PC-9 (cell line): Measurements from ENCODE around the gene MAN1C1. TPM values are rescaled to one million over a fixed set of nuclear protein-coding genes. Genes with fewer than 3 reads are reported as not detected.

Experiments used
- BruUV-seq: library from RNA; stranded (reverse); fragments of 400-500 nt; replicated peaks from 2 replicates; lab custom pipeline; 2021; lab: Mats Ljungman, UMichigan
- CTCF ChIA-PET: fragments of 300-600 bp; sonication (Branson Sonifier 250); formaldehyde crosslinking; loops from one replicate; lab custom pipeline; 2022; ENCODE audit warnings: antibody characterized with exemption; lab: Charles Lee
- POLR2A ChIA-PET: fragments of 300-600 bp; sonication (Branson Sonifier 250); formaldehyde crosslinking; loops from one replicate; lab custom pipeline; 2022; ENCODE audit warnings: antibody characterized with exemption; ENCODE audit not compliant: unreplicated experiment; lab: Charles Lee
- DNase-seq, 2 experiments: peaks; one replicate each; pipeline versions ENCODE4 v3.0.0 to v3.0.0-alpha.2; 2015 to 2022; ENCODE audit warnings: mixed read lengths in 1 of 2
- H2AFZ ChIP-seq: fragments of 200-600 bp; sonication (generic); 2 replicates; pipeline ENCODE4 v1.8.1; 2017; ENCODE audit warnings: antibody characterized with exemption
- H3F3A ChIP-seq: fragments of 200-600 bp; sonication (generic); 2 replicates; pipeline ENCODE4 v1.8.1; 2017; ENCODE audit warnings: antibody characterized with exemption, mild to moderate bottlenecking, low read depth; ENCODE audit not compliant: insufficient read depth
- H3K27ac ChIP-seq: fragments of 200-600 bp; sonication (generic); 2 replicates; pipeline ENCODE4 v1.6.1; 2016; ENCODE audit warnings: mixed run types
- H3K27me3 ChIP-seq: fragments of 200-600 bp; sonication (generic); 2 replicates; pipeline ENCODE4 v1.6.1; 2016; ENCODE audit warnings: low read depth, mixed run types; ENCODE audit not compliant: insufficient read depth
- H3K36me3 ChIP-seq: fragments of 200-600 bp; sonication (generic); 2 replicates; pipeline ENCODE4 v1.6.1; 2016; ENCODE audit warnings: low read depth, mixed run types
- H3K4me1 ChIP-seq: fragments of 200-600 bp; sonication (generic); replicated peaks from 2 replicates; pipeline ENCODE4 v1.6.1; 2016; ENCODE audit warnings: mixed run types; ENCODE audit not compliant: insufficient read depth
- H3K4me2 ChIP-seq: fragments of 200-600 bp; sonication (generic); 2 replicates; pipeline ENCODE4 v1.6.1; 2017; ENCODE audit warnings: mixed run types
- H3K4me3 ChIP-seq: fragments of 200-600 bp; sonication (generic); 2 replicates; pipeline ENCODE4 v1.6.1; 2016; ENCODE audit warnings: mixed run types
- H3K79me2 ChIP-seq: fragments of 200-600 bp; sonication (generic); 2 replicates; pipeline ENCODE4 v1.6.1; 2017; ENCODE audit warnings: low read depth, mixed run types
- H3K9me2 ChIP-seq: fragments of 200-600 bp; sonication (generic); 2 replicates; pipeline ENCODE4 v1.8.1; 2017; ENCODE audit warnings: mild to moderate bottlenecking; ENCODE audit not compliant: insufficient read depth
- H3K9me3 ChIP-seq: fragments of 200-600 bp; sonication (generic); 2 replicates; pipeline ENCODE4 v1.8.1; 2016; ENCODE audit warnings: low read depth; ENCODE audit not compliant: insufficient read depth
- H4K20me1 ChIP-seq: fragments of 200-600 bp; sonication (generic); 2 replicates; pipeline ENCODE4 v1.8.1; 2017; ENCODE audit not compliant: insufficient read depth
- EZH2 ChIP-seq: fragments of 200-600 bp; sonication (generic); IDR thresholded peaks from 2 replicates; pipeline ENCODE4 v1.8.0; 2017; ENCODE audit warnings: antibody characterized with exemption, low read depth
- intact Hi-C: fragments of 100-400 bp; cut with micrococcal nuclease; formaldehyde crosslinking; loops from one replicate; pipeline ENCODE4 v1.10.0; 2022; ENCODE audit not compliant: unreplicated experiment
- total RNA-seq: library from RNA; stranded (reverse); gene quantifications from 2 replicates; pipeline ENCODE4 v1.2.3, GENCODE V29; 2021
- TF ChIP-seq, protein P1 (sequence below): fragments of 200-600 bp; sonication (generic); conservative IDR thresholded peaks from 2 replicates; pipeline ENCODE4 v1.6.1; 2017; ENCODE audit warnings: mixed run types, antibody characterized with exemption, mild to moderate bottlenecking, moderate library complexity

Gene MAN1C1
- total RNA-seq, 1 experiment from 2014 or later, result 0.41 TPM

DNA sequence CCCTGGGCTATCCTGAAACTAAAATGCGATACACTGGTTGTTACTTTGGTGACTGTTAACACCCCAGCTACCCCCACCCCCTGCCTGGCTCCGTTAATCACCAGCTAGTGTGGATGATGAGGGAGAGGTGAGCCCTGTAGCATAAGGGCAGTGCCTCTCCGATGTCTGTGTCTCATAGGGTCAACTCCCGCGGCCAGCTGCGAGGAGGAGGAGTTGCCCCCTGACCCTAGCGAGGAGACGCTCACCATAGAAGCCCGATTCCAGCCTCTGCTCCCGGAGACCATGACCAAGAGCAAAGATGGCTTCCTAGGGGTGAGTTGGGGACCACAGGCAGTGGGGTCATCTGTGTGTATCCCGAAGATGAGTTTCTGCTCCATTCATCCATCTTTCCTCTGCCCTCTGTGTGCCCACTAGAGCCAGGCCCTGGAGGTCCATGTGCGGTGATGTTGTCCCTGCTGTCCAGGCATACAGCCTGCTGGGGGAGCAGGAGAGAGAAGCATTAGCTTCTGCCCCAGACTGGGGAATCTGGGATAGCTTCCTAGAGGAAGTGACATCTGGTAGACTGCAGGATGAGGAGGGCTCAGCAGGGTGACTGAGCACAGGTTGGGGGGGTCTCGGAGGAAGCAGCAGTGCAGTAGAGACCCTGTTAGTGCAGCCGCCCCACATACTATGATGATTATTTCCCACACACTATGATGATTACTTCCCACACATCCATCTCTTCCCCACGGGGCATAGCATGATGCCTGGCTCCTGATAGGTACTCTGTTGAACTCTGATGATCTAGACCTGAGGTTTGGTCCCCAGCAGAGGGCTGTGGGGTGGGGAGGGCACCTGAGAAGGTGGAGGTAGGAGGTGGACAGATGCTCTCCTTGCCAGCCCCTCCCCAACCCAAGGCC, 188.6 kb downstream of the MAN1C1 start:
- no peak overlapping the region for H2AFZ ChIP-seq
- no peaks in the 10 kb centered on the region for H3F3A ChIP-seq
- H3K27ac ChIP-seq, result no peak overlapping the region
- H3K4me1 ChIP-seq, result no peaks in the 10 kb centered on the region
- no peaks in the 10 kb centered on the region for H3K27me3 ChIP-seq
- CTCF ChIA-PET, result no interaction called here
- no peaks in the 10 kb centered on the region for H3K9me2 ChIP-seq
- no peak for TF ChIP-seq EZH2
- TF ChIP-seq, protein P1, sequence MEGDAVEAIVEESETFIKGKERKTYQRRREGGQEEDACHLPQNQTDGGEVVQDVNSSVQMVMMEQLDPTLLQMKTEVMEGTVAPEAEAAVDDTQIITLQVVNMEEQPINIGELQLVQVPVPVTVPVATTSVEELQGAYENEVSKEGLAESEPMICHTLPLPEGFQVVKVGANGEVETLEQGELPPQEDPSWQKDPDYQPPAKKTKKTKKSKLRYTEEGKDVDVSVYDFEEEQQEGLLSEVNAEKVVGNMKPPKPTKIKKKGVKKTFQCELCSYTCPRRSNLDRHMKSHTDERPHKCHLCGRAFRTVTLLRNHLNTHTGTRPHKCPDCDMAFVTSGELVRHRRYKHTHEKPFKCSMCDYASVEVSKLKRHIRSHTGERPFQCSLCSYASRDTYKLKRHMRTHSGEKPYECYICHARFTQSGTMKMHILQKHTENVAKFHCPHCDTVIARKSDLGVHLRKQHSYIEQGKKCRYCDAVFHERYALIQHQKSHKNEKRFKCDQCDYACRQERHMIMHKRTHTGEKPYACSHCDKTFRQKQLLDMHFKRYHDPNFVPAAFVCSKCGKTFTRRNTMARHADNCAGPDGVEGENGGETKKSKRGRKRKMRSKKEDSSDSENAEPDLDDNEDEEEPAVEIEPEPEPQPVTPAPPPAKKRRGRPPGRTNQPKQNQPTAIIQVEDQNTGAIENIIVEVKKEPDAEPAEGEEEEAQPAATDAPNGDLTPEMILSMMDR, result no peak
- H3K4me2 ChIP-seq, result no peak overlapping the region
- intact Hi-C loops, result no loop called here
- H4K20me1 ChIP-seq, result no peaks in the 10 kb centered on the region
- no peak for DNase-seq
- POLR2A ChIA-PET, result interaction anchor here (0.6 kb wide), 1 partner anchor 660 kb away, joined by 3 read pairs; no protein-coding TSS in a partner anchor
- no peaks in the 10 kb centered on the region for H3K36me3 ChIP-seq
- BruUV-seq, result no TSS peak
- H3K4me3 ChIP-seq, result no peak overlapping the region
- no peaks in the 10 kb centered on the region for H3K79me2 ChIP-seq
- no peaks in the 10 kb centered on the region for H3K9me3 ChIP-seq

DNA sequence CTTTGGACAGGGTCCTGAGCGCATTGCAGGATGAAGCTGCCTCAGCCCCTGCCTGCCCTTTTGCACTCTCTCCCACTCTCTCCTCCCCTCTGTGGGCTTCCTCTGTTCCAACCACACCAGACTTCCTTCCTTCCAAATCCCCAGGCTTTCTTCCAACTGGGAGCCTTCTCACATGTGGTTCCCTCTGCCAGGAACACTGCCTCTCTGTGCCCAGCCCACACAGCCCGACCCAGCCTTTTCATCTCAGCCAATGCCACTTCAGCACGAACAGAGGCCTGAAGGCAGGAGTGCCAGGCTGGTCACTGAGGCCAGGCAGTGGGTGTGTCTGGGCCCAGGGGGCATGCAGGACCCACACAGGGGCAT, 189.3 kb downstream of the MAN1C1 start:
- no peak overlapping the region for H2AFZ ChIP-seq
- H3K4me2 ChIP-seq, result no peak overlapping the region
- no peaks in the 10 kb centered on the region for H3F3A ChIP-seq
- intact Hi-C loops, result no loop called here
- no peaks in the 10 kb centered on the region for H3K36me3 ChIP-seq
- H3K9me2 ChIP-seq, result no peaks in the 10 kb centered on the region
- no peak overlapping the region for H3K4me3 ChIP-seq
- H3K79me2 ChIP-seq, result no peaks in the 10 kb centered on the region
- H3K9me3 ChIP-seq, result no peaks in the 10 kb centered on the region
- POLR2A ChIA-PET, result no interaction called here
- H3K4me1 ChIP-seq, result no peaks in the 10 kb centered on the region
- no peaks in the 10 kb centered on the region for H3K27me3 ChIP-seq
- CTCF ChIA-PET, result no interaction called here
- no peaks in the 10 kb centered on the region for H4K20me1 ChIP-seq
- no peak for DNase-seq
- no peak overlapping the region for H3K27ac ChIP-seq
- no TSS peak for BruUV-seq
- TF ChIP-seq, protein P1, result no peak
- no peak for TF ChIP-seq EZH2

DNA sequence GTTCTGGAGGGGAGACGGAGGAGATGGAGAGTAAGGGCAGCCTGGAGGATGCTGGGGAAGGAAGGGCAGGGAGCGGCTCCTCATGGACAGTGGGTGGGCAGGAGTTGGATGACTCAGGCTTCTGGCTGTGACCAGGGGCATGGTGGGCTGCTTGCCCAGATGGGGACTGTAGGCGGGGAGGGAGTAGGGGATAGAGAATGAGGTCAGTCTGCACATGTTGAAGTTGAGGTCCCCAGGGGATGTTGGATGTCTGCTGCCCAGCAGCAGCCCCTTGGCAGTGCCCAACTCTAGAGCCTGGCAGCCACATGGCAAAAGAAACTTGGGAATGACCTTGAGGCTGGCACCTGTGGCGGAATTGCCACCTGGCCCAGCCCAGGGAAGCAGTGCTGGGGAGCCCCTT, 189.8 kb downstream of the MAN1C1 start:
- intact Hi-C loops, result no loop called here
- H3K9me3 ChIP-seq, result no peaks in the 10 kb centered on the region
- CTCF ChIA-PET, result no interaction called here
- BruUV-seq, result no TSS peak
- H3K36me3 ChIP-seq, result no peaks in the 10 kb centered on the region
- H3K27me3 ChIP-seq, result no peaks in the 10 kb centered on the region
- H4K20me1 ChIP-seq, result no peaks in the 10 kb centered on the region
- no peak for DNase-seq
- no peaks in the 10 kb centered on the region for H3F3A ChIP-seq
- H3K27ac ChIP-seq, result no peak overlapping the region
- H3K9me2 ChIP-seq, result no peaks in the 10 kb centered on the region
- no peak overlapping the region for H3K4me2 ChIP-seq
- H3K4me3 ChIP-seq, result no peak overlapping the region
- H2AFZ ChIP-seq, result no peak overlapping the region
- TF ChIP-seq, protein P1, result no peak
- TF ChIP-seq EZH2, result no peak
- H3K79me2 ChIP-seq, result no peaks in the 10 kb centered on the region
- POLR2A ChIA-PET, result no interaction called here
- no peaks in the 10 kb centered on the region for H3K4me1 ChIP-seq
